Fibroblast of lung (primary cell): Measurements from ENCODE around the gene PAPOLG.

Source experiments
- EZH2 ChIP-seq: IDR thresholded peaks from 2 replicates; pipeline ENCODE4 v1.5.1; 2012; ENCODE audit warnings: low read length, control low read depth, mild to moderate bottlenecking; ENCODE audit errors: missing control alignments
- TF ChIP-seq, protein P1 (sequence below), 2 donors: IDR thresholded peaks in 1 of 2; conservative IDR thresholded peaks in 1 of 2; 1 replicate in 1 of 2; 2 replicates in 1 of 2; pipeline ENCODE4 v1.5.1; 2011 to 2012; ENCODE audit warnings: low read length in 2 of 2, control low read depth in 1 of 2, inconsistent platforms in 1 of 2, low read depth in 1 of 2, mild to moderate bottlenecking in 1 of 2

DNA sequence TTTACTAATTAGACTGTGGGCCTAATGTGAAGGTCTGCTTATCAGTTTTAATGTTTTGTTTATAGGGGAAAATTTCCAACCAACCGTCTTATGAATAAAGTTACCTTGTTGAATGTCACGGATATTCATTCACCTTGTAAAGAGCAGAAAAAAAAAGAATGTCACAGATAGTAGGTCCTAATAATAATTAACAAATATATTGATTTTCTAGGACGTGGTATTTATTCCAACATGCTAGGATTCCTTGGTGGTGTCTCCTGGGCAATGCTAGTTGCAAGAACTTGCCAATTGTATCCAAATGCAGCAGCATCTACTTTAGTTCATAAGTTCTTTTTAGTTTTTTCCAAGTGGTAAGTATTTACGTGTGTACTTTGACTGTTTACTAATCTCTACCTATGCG lies 23.4 kb downstream of the PAPOLG start:
- TF ChIP-seq, protein P1, sequence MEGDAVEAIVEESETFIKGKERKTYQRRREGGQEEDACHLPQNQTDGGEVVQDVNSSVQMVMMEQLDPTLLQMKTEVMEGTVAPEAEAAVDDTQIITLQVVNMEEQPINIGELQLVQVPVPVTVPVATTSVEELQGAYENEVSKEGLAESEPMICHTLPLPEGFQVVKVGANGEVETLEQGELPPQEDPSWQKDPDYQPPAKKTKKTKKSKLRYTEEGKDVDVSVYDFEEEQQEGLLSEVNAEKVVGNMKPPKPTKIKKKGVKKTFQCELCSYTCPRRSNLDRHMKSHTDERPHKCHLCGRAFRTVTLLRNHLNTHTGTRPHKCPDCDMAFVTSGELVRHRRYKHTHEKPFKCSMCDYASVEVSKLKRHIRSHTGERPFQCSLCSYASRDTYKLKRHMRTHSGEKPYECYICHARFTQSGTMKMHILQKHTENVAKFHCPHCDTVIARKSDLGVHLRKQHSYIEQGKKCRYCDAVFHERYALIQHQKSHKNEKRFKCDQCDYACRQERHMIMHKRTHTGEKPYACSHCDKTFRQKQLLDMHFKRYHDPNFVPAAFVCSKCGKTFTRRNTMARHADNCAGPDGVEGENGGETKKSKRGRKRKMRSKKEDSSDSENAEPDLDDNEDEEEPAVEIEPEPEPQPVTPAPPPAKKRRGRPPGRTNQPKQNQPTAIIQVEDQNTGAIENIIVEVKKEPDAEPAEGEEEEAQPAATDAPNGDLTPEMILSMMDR (conservative IDR thresholded peaks at IDR 0.05 in 1 of 2, IDR thresholded peaks at IDR 0.05 in 1 of 2; ENCODE audit: low read depth in 1 of 2, low read length in 2 of 2), result no peak
- TF ChIP-seq EZH2, result no peak
